Epidermal melanocyte (primary cell): ENCODE measurements around the gene AFF1.
"Not testable (repeated sequence)": the region's sequence is repeated elsewhere in the genome, so short reads cannot be mapped to it uniquely, and the experiment has no call there.

Experiments used
- DNase-seq: peaks from one replicate; pipeline ENCODE4 v3.0.0; 2011; ENCODE audit warnings: low spot score; ENCODE audit not compliant: insufficient read length

AFF1 gene

DNA sequence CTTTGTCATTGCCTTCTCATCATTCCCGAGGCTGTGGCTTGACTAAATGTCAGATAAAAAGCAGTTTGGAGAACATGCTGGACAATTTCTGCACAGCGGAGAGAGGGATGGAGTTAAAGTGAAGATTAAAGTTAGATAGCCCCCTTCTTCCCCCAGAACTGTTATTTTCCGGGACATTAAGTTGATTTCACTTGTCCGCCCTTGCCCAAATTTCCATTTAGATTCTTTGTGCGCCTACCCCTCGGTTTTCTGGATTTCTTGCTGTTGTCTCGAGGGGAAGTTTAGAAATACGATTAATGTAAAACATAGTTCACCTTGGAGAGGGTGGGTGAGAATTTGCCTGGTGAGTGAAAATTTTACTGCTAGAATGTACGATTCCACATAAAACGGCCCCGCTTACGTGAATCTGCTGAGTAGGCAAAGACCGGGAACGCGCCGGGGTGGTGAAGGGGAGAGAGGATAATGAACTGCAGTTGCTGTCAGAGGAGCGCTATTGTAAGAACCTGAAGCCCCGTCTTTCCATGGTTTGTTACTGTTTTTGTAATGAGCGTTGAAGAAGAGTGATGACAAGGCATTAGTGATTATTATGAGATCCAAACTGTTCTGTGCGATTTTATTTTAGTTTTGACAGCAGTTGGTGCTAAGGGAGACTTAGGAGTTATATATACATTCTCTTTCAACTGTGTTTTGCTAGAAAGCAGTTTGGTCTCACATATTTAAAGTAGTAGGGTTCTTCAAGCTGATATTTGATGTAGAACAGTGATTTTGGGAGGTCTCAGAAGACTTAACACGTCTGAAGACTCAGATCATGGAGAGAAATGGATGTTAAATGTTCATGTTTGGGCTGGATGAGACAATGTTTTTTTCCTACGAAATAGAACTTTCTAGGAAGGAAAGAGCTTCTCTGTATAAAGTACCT is 73.0 kb downstream of the AFF1 start:
- no peak for DNase-seq

DNA sequence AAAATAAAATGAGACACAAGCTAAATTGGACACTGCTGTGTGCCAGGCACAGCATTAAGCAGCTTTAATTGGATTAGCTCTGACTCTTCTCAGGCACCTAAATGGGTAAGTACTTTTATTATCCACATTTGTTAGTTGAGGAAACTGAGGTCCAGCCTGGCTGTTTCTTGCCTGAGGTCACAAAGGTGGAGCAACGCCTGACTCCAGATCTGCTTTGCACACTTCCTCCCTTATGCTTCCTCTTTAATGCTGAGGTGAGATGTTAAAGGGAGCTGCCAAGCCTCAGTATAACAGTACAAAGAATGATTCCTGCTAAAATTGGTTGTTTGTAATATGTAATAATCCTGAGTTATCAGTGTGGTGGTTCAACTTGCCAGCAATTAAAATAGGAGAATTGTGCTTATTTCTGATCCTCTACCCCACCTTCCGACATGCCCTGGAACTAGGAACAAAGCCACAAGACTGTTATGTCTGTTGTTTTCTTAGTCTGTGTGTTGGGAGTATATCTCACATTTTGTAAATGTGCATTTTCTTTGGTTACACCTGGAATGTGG is 74.4 kb downstream of the AFF1 start:
- DNase-seq = no peak

DNA sequence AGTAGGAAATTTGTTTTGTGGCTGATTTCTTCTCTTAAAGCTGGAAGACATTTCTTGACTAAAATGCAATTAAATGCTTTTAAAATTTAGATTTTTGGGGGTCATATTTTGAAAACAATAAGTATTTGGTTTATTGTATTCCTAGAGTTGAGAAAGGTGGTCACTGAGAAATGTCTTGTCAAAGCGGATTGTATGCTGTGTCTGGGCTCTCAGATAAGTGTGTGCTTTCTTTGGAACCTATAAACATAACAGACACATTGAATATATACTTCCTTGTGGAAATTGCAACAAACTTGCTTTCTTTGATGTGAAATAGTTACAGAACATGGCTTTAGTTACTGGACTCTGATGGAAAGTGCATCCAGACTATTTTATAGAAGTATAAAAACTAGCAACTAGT is 75.4 kb downstream of the AFF1 start:
- no peak for DNase-seq

DNA sequence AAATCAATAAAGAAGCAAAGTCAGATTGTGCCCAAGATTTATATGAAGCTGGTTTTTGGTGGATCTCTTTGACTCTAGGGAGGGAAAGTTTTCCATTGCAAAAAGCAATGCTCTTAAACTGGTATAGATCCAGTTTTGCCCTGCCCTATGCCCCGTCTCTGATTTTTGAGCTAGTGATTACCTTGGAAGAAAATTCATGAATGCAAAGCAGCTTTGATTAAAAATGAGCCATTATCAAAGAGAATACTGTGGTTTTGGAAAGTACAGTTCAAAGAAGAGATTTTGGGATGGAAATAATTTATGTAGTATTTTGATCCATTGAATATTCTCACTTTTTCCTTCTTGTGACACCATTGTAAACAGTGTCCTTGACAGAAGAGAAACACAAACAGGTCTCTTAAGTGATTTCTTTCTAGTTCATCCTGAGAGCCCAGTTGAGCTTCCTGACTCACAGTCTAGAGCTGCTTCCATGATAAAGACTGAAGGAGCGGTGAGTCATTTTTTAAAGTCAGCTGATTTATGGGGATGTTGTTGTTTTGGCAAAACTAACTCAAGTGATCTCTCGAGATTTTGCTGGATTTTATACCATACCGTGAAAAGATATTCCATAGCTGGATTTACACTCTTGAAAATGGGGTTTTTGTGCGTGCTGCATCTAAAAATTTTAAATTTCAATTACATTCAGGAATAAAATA is 76.7 kb downstream of the AFF1 start:
- DNase-seq = no peak

DNA sequence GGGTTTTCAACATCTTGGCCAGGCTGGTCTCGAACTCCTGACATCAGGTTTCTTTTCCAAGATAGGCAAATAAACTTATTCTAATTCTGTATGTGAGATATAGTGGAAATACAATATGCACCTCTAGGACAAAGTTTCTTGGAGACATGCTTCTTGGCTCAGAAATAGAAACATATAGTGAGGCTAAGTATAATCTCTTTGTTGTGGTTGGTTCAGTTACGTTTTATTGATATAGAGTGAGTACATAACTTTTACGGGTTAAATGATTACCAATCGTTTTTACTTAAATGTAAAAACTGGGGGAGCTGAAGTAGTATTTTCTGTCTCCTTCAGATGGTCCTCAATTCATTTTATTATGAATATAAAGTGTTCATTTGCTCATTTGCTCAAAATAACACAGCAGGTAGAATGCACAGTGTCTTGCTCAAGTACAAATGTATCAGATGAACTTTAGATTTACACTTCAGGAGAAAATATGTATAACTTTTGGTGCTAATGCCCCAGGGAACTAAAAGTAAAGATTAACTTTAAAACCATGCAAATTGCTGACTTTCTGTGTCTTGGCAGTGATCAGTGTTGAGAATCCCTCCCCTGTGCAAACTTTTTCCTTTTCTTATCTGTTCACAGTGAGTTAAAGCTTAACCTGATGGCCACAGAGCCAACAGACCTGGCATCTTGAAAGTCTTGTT is 77.6 kb downstream of the AFF1 start:
- no peak for DNase-seq

DNA sequence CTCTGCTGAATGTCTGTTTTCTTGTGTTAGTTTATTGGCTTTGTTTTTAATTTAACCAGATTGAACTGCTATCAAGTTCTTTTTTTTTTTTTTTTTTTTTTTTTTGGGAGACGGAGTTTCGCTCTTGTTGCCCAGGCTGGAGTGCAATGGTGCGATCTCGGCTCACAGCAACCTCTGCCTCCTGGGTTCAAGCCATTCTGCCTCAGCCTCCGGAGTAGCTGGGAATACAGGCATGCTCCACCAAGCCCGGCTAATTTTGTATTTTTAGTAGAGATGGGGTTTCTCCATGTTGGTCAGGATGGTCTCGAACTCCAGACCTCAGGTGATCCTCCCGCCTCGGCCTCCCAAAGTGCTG is 78.1 kb downstream of the AFF1 start:
- not testable (repeated sequence) for DNase-seq

DNA sequence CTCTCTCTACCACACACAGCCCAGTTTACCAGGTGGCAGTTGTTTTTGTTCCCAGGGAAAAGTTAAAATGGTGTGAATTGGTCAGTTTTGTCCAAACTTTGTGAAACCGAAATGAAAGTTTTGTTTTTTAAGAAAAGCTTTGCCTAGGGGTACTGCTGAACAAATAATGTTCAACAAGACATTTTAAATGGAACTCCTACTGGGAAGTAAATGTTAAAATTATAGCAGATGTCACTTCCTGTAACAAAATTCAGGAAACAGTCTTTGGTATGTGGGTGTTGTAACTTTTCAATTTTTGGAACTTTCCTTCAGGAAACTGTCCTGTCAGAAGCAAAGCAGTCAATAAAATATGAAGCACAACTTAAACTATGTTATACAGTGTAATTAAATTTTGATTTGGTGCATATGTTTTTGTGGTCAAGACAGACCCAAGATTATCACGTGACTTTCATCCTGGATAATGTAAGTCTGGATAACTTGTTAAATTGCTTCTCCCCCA is 79.5 kb downstream of the AFF1 start:
- no peak for DNase-seq

DNA sequence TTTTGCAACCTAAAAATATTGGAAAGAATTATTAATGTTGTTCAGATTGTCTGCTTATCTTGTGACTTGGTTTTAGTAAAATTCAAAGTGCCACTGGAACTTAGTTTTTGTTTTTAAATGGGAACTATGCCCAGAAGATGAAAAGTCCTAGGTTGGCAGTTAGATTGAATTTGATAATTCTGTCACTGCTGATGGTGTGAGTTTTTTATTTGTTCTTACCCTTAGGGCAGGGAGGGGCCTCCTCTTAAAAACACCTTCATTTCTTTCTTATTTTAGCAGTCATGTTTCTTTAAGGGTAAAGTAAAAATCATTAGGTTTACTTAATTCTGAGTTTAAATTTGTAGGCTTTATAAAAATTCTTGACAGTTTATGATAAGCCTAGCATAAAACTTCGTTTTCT is 80.6 kb downstream of the AFF1 start:
- DNase-seq = no peak

DNA sequence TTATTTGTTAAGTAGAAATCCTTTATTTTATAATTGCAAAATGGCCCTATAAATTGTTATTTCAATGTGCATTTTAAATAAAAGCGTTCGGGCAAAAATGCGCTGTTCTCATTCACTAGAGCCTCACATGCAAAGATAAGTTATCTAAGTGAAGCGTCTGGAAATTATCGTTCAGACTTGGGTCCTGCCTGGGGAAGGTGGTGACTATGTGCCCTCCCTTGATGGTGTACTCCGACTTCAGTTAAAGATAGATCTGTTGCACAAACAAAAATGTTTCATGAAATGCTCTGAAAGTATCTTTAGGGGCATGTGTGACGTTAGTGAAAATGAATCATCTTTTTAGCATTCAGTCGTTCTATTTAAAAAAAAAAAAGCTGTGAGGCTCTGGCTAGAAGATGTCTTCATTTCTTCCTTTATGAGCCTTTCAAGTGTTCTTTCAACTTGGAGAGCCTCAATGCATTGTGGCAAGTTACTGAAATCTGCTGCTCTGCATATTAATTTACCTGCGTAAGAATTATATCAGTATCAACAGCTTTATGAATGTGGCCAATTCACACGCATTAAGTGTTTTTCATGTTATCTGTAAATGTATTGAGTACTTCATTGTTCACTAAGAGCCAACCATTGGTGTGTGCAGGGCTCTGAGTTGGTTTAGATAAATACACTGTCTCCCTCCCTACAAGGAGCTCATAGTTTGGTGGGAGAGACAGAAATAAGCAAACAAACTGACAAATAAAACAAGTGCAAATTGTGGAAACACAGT is 83.0 kb downstream of the AFF1 start:
- no peak for DNase-seq

DNA sequence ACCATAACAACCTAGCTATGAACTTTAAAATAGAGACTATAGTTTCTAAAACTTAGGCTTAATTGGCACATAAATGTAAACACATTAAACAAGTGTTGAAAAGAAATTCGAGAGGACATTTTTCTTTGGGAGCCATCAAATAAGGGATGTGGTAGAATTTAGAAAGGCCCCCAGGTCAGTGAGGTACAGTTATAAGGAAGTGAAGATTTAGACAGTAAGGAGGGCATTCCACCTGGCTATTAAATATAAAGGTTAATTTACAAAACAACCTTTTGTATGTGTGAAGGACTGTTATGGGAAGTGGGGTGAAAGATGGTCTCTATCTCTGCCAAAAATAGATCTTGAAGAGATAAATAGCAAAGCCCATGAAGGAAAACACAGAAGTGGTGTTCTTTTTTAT is 83.9 kb downstream of the AFF1 start:
- no peak for DNase-seq

DNA sequence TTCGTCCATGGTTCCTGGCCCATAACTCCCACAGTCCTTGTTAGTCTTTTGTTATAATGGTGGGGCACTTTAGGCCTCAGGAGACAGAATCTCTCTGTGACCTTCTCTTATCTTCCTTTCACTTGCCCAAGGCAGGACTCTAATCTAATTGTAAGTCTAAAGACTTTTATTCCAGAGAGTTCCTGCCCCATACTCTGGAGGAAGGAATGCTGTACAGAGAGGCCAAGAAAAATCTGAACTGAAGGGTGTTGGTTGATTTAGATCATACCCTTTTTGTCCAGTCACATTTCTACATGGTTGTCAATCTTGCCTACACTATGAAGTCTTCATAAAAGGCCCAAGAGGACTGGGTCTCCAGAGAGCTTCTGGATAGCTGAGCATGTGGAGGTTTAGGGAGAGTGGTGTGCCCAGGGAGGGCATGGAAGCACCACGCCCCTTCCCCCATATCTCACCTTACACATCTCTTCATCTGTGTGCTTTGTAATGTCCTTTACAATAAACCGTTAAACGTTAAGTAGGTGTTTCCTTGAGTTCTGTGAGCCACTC is 84.5 kb downstream of the AFF1 start:
- no peak for DNase-seq

DNA sequence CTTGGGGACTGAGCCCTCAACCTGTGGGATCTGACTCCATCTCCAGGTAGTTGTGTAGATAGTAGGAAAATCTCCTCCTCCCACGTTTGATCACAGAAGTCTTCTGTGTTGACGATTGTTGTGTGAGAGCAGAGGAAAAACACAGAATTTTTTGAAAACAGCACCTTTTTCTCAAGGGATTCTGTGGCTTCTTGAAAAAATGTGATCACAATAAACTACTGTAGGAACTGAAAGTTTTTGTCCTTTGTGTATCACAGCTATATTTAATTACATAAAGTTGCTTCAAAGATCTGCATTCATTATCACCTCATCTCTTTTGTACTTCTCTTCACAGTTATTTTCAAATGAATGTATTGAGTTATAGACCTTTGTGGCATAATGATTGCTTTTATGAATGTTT is 85.1 kb downstream of the AFF1 start:
- no peak for DNase-seq

DNA sequence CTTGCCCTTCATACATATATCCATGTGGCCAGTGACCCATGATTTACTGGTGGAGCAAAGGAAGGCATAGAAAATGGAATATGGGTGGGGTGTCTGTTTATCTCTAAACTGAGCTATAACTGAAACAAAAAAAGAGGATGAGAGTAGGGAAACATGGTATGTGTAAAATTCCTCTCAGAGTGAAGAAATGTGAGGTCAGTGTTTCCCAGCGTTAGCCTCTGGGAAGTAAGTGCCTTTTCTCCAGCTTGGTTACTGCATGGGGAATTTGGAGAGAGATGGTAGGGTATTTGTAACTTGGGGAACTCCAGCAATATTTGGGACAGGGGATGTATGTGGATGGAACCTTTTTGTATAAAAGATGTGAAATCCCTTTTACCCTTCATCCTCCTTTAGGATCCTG is 89.4 kb downstream of the AFF1 start:
- no peak for DNase-seq

DNA sequence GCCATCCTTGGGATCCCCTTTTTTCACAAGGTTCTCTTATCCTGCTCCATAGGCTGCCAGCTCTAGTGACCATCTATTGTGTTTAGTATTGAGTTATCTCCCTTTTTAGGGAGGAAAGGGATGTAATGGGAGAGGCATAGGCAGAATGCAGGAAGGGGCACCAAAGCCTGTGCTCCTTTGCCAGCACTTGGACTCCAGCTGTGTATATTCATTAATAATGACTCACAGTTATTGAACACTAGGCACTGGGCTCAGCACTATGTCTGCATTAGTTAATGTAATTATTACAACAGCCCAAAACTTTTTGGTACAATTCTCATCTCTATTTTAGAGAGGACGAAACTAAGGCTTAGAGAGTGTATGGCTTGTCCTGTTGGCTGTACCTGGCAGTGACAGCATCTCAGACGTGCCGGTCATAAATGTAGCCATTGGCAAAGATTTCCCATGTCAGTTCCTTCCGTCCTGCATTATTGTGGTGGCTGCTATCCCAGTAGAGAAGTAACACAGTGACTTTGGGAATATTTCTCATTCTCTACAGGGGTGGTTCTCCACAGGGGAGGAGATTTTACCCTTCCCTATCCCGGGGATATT is 90.3 kb downstream of the AFF1 start:
- no peak for DNase-seq

DNA sequence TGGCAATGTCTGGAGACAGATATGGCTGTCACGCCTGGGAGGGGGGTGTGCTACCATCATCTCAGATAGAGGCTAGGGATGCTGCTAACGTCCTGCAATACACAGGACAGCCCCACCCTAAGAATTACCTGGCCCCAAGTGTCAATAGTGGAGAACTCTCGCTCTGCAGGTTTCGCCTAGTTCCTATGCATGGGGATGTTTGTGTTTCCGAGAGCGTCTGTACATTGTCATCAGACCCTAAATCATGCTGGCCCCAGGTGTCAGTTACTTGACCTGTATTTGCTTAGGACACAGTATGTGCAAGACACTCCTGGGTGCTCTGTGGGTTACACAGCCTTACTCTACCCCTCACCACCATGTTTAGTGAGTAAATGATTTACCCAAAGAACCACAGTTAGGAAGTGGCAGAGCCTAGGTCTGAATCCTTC is 90.8 kb downstream of the AFF1 start:
- no peak for DNase-seq

DNA sequence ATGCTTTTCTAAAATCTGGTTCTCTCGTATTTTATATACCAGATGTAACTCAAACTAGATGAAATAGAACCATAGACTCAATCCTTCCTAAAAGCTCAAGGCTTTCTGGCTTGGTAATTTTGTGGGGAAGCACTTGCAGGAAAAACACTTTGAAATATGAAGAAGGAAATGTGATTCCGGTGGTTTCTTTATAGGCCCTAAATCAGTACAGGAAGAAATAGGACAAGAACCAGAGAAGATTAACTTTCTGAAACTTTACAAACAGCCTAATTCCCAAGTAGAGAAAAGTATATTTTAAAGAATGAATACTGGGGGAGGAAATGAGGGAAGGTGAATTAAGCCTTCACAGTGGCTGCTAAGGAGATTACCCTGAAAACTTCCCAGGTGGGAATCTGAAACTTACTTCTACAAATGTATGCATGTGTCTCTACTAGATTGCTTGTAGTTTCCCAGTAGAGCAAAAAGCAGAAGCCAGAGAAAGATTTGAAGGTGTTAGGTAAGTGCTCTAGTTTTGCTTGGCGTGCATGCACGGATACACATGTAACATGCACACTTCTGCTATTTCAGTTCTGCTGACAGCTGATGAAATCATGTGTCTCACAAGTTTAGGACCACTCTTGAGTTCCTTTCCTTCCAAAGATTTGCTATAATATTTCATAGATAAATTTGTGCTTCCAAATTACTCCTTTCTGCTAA is 92.1 kb downstream of the AFF1 start:
- DNase-seq = no peak

DNA sequence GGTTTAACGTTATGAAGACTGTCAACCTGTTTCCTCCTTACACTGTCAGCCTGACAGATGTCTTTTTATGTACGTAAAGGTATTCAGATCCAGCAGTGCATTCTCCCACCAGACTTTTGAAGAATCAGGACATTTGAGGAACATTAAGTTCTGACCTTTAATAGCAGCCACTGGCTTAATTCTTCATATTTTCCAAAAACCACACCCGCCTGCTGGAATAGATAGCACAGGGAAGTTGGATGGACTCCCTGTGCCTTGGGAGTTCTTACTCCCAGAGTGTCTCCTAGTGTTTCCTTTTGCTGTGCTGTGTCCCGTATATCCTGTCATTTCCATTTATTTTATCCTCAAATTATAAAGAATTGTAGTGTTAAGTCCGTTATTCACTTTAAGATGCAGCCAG is 94.5 kb downstream of the AFF1 start:
- no peak for DNase-seq

DNA sequence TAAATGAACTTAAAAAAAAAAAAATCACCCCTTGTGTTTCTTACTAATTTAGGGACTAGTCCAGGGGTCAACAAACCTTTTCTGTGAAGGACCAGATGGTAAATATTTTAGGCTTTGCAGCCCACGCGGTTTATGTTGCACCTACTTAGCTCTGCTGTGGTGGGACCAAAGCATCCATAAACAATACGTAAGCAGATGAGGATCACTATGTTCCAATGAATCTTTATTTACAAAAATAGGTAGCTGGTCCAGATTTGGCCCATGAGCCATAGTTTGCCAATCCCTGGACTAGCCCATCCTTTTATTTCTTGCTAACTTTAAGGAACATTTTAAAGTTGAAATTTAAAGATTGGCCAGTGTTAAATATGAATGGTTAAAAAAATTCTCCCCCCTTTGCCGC is 95.3 kb downstream of the AFF1 start:
- no peak for DNase-seq

DNA sequence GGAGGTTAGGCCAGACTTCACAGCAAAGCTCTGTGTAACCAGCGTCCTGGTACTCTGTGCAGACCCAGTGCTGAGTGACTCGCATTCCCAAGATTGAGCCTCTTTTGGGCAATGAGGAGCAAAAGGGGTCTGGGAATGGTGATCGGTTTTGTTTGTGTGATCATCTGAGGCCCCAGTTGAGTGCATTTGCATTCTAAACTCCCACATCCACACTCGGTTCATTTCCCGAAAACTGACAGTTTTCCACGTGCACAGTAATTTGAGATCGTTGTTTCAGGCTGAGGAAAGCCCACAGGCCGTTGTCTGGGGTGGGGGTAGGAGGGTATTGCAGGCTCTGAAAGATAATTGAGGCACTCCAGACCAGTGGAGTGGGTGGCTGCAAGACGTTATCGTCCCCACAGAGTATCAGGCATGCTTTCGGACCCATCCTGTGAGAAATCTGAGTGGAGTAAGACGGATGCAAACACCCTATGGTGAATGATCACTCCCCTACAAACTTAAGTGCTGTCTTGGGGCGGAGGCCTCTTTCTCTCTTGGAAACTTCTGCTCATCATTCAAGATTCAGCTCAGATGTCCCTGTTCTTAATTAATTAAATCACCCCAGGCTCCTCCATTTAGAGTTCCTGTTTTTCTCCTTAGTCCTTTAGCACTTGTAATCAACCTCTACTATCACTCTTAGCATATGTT is 96.1 kb downstream of the AFF1 start:
- DNase-seq = no peak
